Measurements from ENCODE around the gene DARS2.

The DARS2 gene

DNA sequence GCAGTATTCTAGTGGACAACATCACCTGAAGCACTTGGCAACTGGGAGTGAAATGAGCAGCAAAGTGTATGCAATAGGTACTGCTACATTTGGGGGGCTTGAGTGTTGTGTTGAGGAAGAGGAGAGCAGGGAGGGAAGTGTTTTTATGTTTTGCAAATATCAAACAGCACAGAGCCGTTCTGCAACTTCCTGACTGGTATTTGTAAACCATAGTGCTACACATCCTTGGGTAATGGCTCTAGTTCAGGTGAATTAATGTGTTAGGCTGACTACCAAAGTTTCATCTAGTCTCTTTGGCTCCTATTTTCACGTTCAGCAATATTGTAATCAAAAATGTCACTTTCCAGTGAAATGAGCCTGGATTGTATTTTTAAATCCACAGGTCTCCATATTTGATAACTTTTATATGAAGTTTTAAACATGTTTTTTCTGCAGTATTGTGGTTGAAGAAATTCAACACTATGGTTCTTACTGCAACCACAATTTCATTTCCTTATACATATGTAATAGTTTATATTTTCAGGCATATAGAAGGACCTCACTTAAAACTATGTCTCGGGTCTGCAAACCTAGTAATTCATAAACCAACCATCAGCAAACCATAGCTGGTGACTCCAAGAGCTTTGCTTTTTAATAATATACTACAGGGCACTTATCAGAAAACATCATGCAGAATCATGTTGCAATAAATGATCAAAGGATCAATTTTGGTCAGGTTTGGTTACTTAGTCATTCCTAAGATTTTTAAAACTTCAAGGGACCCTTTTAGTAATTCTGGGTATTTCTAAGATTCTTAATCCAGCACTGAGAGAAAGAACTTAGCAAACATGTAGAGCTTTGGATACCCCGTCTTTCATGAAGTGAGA, 62.5 kb downstream of the DARS2 start:
- DNase-seq = no peak

DNA sequence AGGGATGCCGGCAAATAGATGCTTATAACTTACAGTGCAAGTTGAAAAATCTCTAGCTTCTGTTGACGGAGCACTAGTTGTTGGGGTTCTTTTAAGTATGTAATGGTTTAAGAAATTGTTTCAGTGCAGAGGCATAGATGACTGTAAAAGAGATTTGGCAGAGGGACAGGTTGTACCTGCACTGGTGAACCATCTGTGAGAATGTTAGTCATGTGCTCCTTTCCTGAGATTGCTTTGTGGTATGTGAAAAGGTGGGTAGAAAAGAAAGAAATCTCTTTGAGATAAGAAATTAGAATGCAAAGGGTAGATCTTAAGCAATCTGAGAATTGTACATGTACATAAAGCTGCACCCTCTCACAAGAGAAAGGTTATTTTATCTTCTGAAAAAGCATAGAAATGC, 63.2 kb downstream of the DARS2 start:
- no peak for DNase-seq

DNA sequence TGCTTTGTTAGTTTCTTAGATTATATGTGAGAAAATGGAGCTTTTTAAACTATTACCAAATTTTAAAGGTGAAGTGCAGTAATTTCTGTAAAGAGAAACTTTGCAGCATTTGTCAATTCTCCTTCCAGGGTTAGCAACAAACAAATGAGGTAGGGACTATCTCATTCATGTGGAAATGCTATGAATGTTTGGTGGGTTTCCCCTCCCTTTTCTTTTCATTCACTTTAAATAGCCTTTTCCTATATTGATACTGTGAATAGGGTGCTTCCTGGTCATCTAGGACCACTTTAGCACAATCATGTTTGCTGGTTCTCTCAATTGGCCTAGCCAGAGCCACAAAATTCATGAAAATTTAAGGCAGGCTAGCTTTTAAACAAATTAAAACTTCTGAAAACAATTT, 64.3 kb downstream of the DARS2 start:
- DNase-seq = no peak

GRCh38 chr1:173889885-173890284, 65.4 kb downstream of the DARS2 start:
- DNase-seq = no peak

DNA sequence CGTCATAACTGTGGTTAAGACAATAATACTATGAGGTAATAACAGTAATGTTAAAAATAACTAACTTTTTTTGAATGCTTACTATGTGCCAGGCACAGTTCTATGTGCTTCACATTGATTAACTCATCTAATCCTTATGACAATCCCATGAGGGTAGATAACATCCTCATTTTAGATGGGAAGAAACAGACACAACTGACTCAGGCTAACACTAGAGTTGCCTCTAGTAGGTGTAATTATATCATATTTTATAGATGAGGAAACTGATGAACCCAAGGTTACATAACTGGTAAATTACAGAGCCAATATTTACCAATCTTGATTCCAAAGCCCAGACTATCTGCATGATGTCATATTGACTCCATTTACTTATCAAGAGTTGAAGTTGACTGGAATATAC, 69.1 kb downstream of the DARS2 start:
- DNase-seq = no peak

DNA sequence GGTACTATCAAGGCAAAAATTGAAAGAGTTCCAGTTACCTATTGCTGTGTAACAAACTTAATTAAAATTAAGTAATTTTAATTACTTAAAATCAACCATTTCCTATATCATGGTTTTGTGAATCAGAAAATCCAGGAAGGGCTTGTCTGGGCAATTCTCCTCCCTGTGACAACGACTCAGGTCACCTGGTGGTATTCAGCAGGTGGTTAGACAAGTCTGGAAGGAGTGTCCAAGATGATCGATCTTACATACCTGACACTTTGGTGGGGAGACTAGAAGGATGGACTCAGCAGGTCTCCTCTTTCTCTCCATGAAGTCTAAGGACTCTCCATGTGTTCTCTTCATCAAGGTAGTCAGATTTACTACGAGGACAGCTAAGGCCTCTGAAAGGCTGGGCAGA, 69.7 kb downstream of the DARS2 start:
- no peak for DNase-seq

DNA sequence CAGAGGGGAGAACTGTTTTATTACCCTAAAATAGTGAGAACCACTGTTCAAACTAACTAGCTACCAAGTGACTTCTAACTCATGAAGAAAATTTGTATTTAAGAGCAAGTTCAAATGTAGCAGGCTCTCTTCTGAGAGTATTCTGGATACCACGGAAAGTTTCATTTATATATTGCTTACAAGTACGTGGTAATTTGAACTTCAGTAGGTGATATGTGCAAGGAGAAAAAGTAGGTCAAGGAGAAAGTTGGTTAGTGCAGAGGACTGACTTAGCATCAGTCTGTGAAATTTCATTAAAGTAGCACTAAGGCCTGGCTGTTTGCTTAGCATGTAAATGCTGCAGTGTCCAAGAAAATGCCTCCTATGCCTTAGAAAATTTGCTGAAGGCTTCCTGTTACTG, 76.0 kb downstream of the DARS2 start:
- DNase-seq = no peak

- no peak for DNase-seq
Observed at GRCh38 chr1:173900992-173901391, 76.5 kb downstream of the DARS2 start.

- DNase-seq = no peak
Observed at GRCh38 chr1:173903827-173904531, 79.5 kb downstream of the DARS2 start.
